Activated T-cell treated with anti-CD3 and anti-CD28 coated beads, Interleukin-2, amount 50 U/mL, for 4 hours (primary cell): ENCODE results near the gene MTCL1. TPM values are rescaled to one million over a fixed set of nuclear protein-coding genes. Genes with fewer than 3 reads are reported as not detected.

ENCODE experiments used
- ATAC-seq, 2 donors: fragments of 200-7000 bp; cut with Tn5 transposase; one replicate each; pipeline ENCODE4 v1.10.0; 2021
- DNase-seq: peaks from one replicate; pipeline ENCODE4 v3.0.0-alpha.2; 2020
- H3K27me3 Mint-ChIP-seq: one replicate; pipeline ENCODE4 v1.8.0; 2021; ENCODE audit warnings: low read depth, mixed read lengths
- H3K36me3 Mint-ChIP-seq: one replicate; pipeline ENCODE4 v1.8.0; 2022; ENCODE audit warnings: mixed read lengths; ENCODE audit not compliant: insufficient read depth
- H3K4me1 Mint-ChIP-seq: one replicate; pipeline ENCODE4 v1.8.0; 2021; ENCODE audit warnings: low read depth, mixed read lengths
- H3K4me3 Mint-ChIP-seq: one replicate; pipeline ENCODE4 v1.8.0; 2021; ENCODE audit warnings: mild to moderate bottlenecking, moderate library complexity, mixed read lengths
- H3K9me3 Mint-ChIP-seq: one replicate; pipeline ENCODE4 v1.8.0; 2021; ENCODE audit warnings: mixed read lengths
- total RNA-seq, 3 donors: library from RNA; stranded (reverse); gene quantifications; one replicate each; pipeline ENCODE4 v1.2.1, GENCODE V29; 2021

MTCL1 gene
- total RNA-seq, 3 donors from 2014 or later: 0.23 to 0.73 (median 0.69) TPM

DNA sequence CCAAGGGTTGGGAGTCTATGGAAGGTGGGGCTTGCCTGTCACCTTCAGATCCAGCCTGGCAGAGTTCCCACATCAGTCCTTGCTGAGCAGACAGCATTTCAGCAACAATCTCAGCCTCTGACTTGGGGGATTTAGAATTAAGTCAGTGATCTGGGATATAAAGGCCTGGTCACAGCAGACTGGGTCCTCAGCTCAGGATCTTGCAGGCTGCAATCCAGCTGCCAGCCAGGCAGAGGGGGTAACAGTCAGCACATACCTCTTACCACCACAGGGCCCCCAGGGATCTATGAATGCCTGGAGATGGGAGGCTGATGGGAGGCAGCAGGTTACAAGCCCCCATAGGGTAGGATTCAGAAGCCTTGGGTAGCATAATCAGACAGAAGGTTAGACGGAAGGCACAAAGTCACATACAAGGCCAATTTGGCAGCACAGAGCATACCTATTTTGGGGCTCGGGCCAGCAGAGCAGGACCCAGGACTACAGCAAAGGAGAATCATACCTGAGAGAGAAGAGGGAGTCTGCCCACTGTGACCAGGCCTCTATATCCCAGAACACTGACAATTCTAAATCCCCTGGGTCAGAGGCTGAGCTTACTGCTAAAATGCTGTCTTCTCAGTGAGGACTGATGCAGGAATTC lies 163.5 kb downstream of the MTCL1 start:
- Mint-ChIP-seq H3K27me3 (no peaks in the 10 kb centered on the region), H3K36me3 (no peaks in the 10 kb centered on the region), H3K4me1 (no peaks in the 10 kb centered on the region), H3K9me3 (no peaks in the 10 kb centered on the region), H3K4me3 (no peak overlapping the region)
- no peak for DNase-seq
- ATAC-seq: no peak

- Mint-ChIP-seq H3K27me3 (no peaks in the 10 kb centered on the region), H3K4me1 (no peaks in the 10 kb centered on the region), H3K9me3 (no peaks in the 10 kb centered on the region), H3K4me3 (no peak overlapping the region), H3K36me3 (no peaks in the 10 kb centered on the region)
- ATAC-seq (no peak), DNase-seq (no peak)
Measured at GRCh38 chr18:8869696-8870095, 164.3 kb downstream of the MTCL1 start.

DNA sequence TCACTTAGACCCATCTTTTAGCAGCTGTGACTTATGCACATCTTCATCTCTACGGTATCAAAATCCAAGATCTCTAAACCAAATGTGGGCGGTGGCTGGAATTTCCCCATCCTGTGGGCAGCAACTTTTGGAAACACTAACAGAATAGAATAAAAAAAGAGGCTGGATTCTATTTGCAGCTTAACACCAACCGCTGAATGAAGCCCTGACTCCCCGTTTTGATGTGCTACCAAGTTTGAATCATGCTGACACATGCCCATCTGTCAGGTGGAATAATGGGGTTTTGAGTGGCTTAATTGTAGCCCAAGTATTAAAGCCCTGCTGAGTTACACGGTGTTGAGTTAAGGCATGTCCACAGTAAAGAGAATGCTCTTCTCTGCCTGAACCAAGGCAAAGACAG lies 165.2 kb downstream of the MTCL1 start:
- H3K27me3 Mint-ChIP-seq: no peaks in the 10 kb centered on the region
- H3K4me1 Mint-ChIP-seq: no peaks in the 10 kb centered on the region
- no peaks in the 10 kb centered on the region for H3K9me3 Mint-ChIP-seq
- no peak overlapping the region for H3K4me3 Mint-ChIP-seq
- no peaks in the 10 kb centered on the region for H3K36me3 Mint-ChIP-seq
- no peak for DNase-seq
- ATAC-seq: no peak

- H3K4me1 Mint-ChIP-seq: no peaks in the 10 kb centered on the region
- no peak overlapping the region for H3K4me3 Mint-ChIP-seq
- no peaks in the 10 kb centered on the region for H3K27me3 Mint-ChIP-seq
- ATAC-seq (no peak), DNase-seq (no peak)
- no peaks in the 10 kb centered on the region for H3K36me3 Mint-ChIP-seq
- no peaks in the 10 kb centered on the region for H3K9me3 Mint-ChIP-seq
Measured at GRCh38 chr18:8871489-8871888, 166.1 kb downstream of the MTCL1 start.

- H3K4me1 Mint-ChIP-seq: no peaks in the 10 kb centered on the region
- H3K4me3 Mint-ChIP-seq: no peak overlapping the region
- H3K9me3 Mint-ChIP-seq: no peaks in the 10 kb centered on the region
- DNase-seq (no peak), ATAC-seq (no peak)
- no peaks in the 10 kb centered on the region for H3K27me3 Mint-ChIP-seq
- H3K36me3 Mint-ChIP-seq: no peaks in the 10 kb centered on the region
Measured at GRCh38 chr18:8874872-8875271, 169.5 kb downstream of the MTCL1 start.

DNA sequence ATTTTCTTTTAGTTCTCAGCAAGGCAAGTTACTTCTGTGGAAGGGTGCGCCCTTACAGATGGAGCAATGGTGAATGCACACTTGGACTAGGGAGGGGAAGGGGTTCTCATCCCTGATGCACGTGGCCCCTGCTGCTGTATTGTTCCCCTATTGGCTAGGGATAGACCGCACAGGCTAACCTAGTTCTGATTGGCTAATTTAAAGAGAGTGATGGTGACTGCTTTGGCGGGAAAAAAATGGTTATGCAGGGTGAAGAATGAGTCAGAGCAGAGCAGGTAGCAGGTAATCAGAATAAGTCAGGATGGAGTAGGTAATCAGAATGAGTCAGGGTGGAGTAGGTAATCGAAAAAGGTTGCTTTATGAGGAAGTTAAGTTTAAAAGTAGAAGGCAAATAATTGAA lies 171.5 kb downstream of the MTCL1 start:
- peaks cover 4% of the 10 kb centered on the region for H3K9me3 Mint-ChIP-seq
- peaks cover 1% of the 10 kb centered on the region for H3K36me3 Mint-ChIP-seq
- no peaks in the 10 kb centered on the region for H3K4me1 Mint-ChIP-seq
- no peak overlapping the region for H3K4me3 Mint-ChIP-seq
- ATAC-seq (no peak), DNase-seq (no peak)
- peaks cover 2% of the 10 kb centered on the region for H3K27me3 Mint-ChIP-seq

- Mint-ChIP-seq H3K4me1 (no peaks in the 10 kb centered on the region), H3K4me3 (no peak overlapping the region), H3K27me3 (peaks cover 2% of the 10 kb centered on the region), H3K36me3 (peaks cover 1% of the 10 kb centered on the region), H3K9me3 (peaks cover 19% of the 10 kb centered on the region)
- DNase-seq: no peak
- no peak for ATAC-seq
Measured at GRCh38 chr18:8881103-8881502, 175.7 kb downstream of the MTCL1 start.

Other genes with a start within 250 kb of the MTCL1 start
- gene RAB12, start 96.1 kb upstream of the MTCL1 start, total RNA-seq: 10 to 100 TPM; 13.0 to 15.4 (median 13.6) TPM